Muscle layer of duodenum (tissue), 2 donors: ENCODE data around the gene EMP1.

Experiments used
- H3K27ac ChIP-seq: one replicate; pipeline ENCODE4 v1.7.0; 2013; ENCODE audit warnings: mild to moderate bottlenecking, low read length
- H3K27me3 ChIP-seq: one replicate; pipeline ENCODE4 v1.7.0; 2013; ENCODE audit warnings: low read depth, mild to moderate bottlenecking, control low read depth, low read length
- H3K36me3 ChIP-seq, 2 donors: one replicate each; pipeline ENCODE4 v1.7.0; 2013; ENCODE audit warnings: low read length in 2 of 2, control low read depth in 1 of 2, mild to moderate bottlenecking in 1 of 2; ENCODE audit not compliant: insufficient read depth in 2 of 2, control insufficient read depth in 1 of 2
- H3K4me1 ChIP-seq, 2 donors: one replicate each; pipeline ENCODE4 v1.7.0; 2013; ENCODE audit warnings: low read length in 2 of 2, mild to moderate bottlenecking in 2 of 2, control low read depth in 1 of 2, moderate library complexity in 1 of 2; ENCODE audit not compliant: insufficient read depth in 2 of 2, control insufficient read depth in 1 of 2
- H3K4me3 ChIP-seq, 2 donors: one replicate each; pipeline ENCODE4 v1.7.0; 2013; ENCODE audit warnings: low read length in 2 of 2, low read depth in 1 of 2, mild to moderate bottlenecking in 1 of 2
- H3K9me3 ChIP-seq, 2 donors: one replicate each; pipeline ENCODE4 v1.7.0; 2013; ENCODE audit warnings: low read length in 2 of 2, control low read depth in 1 of 2, mild to moderate bottlenecking in 1 of 2; ENCODE audit not compliant: control insufficient read depth in 1 of 2
- donor health status: healthy.

EMP1 gene

GRCh38 chr12:13229504-13229903, 33.0 kb downstream of the EMP1 start:
- Histone ChIP-seq H3K36me3 (no peaks in the 10 kb centered on the region), H3K9me3 (no peaks in the 10 kb centered on the region), H3K4me1 (no peaks in the 10 kb centered on the region), H3K27ac (no peak overlapping the region), H3K4me3 (no peak overlapping the region), H3K27me3 (no peaks in the 10 kb centered on the region)

DNA sequence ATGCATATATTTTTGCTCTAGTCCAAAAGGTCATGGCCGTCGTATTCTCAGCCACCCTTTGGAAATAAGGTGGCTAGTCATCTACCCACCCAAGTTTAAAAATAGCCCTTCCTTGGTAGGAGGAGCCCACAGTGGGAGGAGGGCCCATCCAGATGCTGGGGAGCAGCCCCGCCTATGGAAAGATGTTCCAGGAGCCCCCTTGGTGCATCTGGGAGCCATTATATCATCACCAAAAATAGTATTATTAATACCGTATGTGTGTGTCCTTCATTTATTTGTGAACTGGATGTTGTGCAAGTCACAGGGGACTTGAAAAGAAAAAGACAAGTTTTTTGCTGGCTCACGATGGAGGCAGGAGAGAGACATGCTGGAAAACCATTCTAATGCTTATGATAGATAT, 34.0 kb downstream of the EMP1 start:
- no peaks in the 10 kb centered on the region for H3K9me3 ChIP-seq
- H3K27ac ChIP-seq, result no peak overlapping the region
- H3K36me3 ChIP-seq, result no peaks in the 10 kb centered on the region
- no peaks in the 10 kb centered on the region for H3K4me1 ChIP-seq
- no peak overlapping the region for H3K4me3 ChIP-seq
- no peaks in the 10 kb centered on the region for H3K27me3 ChIP-seq

DNA sequence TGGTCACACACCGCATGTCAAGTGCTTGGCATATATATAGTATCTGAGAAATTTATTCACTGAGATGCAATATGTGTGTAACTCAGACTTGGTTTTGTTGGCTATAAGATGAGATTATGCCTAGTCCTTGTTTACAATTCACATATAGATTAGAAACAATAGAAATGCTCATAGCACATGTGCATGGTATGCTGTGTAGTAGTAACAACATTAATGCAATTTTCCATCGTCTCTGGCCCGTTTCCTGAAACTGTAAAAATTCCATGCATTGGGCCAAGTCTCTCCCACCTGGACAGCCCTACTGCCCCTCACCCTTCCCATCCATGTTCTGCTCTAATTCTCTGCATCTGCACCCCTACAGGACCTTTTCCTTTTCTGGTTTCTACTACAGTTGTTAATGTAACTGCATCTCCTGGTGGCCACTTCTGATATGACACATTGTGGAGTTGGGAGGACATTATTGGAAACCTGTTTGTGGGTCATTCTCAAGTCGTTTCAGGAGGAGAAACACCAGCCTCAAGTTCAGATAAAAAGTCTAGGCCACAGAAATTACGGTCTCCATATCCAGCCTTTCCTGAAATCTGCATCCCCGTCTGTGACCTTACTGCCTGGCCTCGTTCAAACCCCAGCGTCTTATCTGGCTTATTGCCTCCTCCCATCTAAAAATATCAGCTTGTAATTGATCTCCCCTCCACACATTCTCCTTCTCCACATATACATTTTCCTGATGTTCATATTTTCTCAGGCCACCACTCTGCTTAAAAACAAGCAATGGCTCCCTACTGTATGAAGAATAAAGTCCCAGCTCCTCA, 37.5 kb downstream of the EMP1 start:
- Histone ChIP-seq H3K4me1 (no peaks in the 10 kb centered on the region), H3K36me3 (no peaks in the 10 kb centered on the region), H3K27ac (no peak overlapping the region), H3K27me3 (no peaks in the 10 kb centered on the region), H3K9me3 (no peaks in the 10 kb centered on the region), H3K4me3 (no peak overlapping the region)

- Histone ChIP-seq H3K36me3 (no peaks in the 10 kb centered on the region), H3K9me3 (no peaks in the 10 kb centered on the region), H3K27ac (no peak overlapping the region), H3K4me1 (no peaks in the 10 kb centered on the region), H3K4me3 (no peak overlapping the region), H3K27me3 (no peaks in the 10 kb centered on the region)
These were observed 41.7 kb downstream of the EMP1 start for GRCh38 chr12:13238204-13238603.

GRCh38 chr12:13241833-13242488, 45.4 kb downstream of the EMP1 start:
- Histone ChIP-seq H3K4me1 (no peaks in the 10 kb centered on the region), H3K4me3 (no peak overlapping the region), H3K27ac (peak overlapping the region; percentile 39), H3K36me3 (no peaks in the 10 kb centered on the region), H3K9me3 (no peaks in the 10 kb centered on the region), H3K27me3 (no peaks in the 10 kb centered on the region)

GRCh38 chr12:13242936-13243335, 46.4 kb downstream of the EMP1 start:
- no peaks in the 10 kb centered on the region for H3K4me1 ChIP-seq
- no peak overlapping the region for H3K27ac ChIP-seq

DNA sequence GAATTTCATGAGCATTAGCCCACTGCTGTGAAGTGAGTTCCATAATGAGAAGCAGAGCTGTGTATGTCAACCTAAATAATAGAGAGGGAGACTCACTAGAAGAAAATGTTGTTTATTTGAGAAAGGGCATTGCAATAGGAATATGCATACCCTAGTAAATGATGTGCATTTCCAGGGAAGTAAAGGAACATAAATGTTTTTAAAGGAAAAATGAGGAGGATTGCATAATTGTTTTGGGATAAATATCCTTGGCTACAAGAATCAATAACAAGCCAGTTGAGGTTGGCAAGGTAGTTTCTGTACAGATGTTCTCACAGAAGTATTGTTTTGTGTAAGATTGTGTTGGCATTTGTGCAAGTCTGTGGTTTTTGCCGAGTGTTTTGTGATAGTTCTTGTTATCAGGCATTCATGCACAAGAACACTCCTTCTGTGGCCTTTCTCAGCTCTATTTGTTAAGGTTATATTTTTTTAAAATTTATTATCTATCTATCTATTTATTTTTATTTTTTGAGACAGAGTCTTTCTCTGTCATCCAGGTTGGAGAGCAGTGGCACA, 47.1 kb downstream of the EMP1 start:
- H3K9me3 ChIP-seq, result no peaks in the 10 kb centered on the region
- no peak overlapping the region for H3K27ac ChIP-seq
- H3K4me1 ChIP-seq, result no peaks in the 10 kb centered on the region
- no peaks in the 10 kb centered on the region for H3K27me3 ChIP-seq
- H3K4me3 ChIP-seq, result no peak overlapping the region
- no peaks in the 10 kb centered on the region for H3K36me3 ChIP-seq

More at GRCh38 chr12:13242936-13243335, 46.4 kb downstream of the EMP1 start:
- Histone ChIP-seq H3K27me3 (no peaks in the 10 kb centered on the region), H3K4me3 (no peak overlapping the region), H3K9me3 (no peaks in the 10 kb centered on the region), H3K36me3 (no peaks in the 10 kb centered on the region)

- Histone ChIP-seq H3K4me1 (no peaks in the 10 kb centered on the region), H3K27ac (no peak overlapping the region), H3K9me3 (no peaks in the 10 kb centered on the region), H3K36me3 (no peaks in the 10 kb centered on the region), H3K4me3 (no peak overlapping the region), H3K27me3 (no peaks in the 10 kb centered on the region)
These were observed 51.1 kb downstream of the EMP1 start for GRCh38 chr12:13247596-13247995.

DNA sequence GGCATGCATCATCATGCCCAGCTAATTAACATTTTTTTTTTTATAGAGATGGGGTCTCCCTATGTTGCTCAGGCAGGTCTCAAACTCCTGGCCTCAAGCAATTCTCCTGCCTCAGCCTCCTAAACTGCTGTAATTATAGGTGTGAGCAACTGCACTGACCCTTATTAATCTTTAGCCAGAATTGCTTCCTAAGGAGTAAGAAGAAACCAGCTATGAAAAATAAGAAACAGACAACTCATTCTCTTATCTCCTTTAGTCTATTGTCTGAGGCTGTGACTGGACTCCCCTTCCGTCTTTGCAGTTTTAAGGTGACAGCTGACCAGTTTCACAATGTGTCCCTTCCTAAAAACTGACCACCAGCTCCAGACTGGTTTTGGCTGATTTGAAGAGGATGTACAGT, 52.4 kb downstream of the EMP1 start:
- H3K36me3 ChIP-seq, result no peaks in the 10 kb centered on the region
- no peaks in the 10 kb centered on the region for H3K27me3 ChIP-seq
- H3K27ac ChIP-seq, result no peak overlapping the region
- H3K9me3 ChIP-seq, result no peaks in the 10 kb centered on the region
- H3K4me1 ChIP-seq, result no peaks in the 10 kb centered on the region
- no peak overlapping the region for H3K4me3 ChIP-seq

GRCh38 chr12:13250416-13250815, 53.9 kb downstream of the EMP1 start:
- Histone ChIP-seq H3K4me1 (no peaks in the 10 kb centered on the region), H3K9me3 (no peaks in the 10 kb centered on the region), H3K36me3 (no peaks in the 10 kb centered on the region), H3K27me3 (no peaks in the 10 kb centered on the region), H3K4me3 (no peak overlapping the region), H3K27ac (no peak overlapping the region)

DNA sequence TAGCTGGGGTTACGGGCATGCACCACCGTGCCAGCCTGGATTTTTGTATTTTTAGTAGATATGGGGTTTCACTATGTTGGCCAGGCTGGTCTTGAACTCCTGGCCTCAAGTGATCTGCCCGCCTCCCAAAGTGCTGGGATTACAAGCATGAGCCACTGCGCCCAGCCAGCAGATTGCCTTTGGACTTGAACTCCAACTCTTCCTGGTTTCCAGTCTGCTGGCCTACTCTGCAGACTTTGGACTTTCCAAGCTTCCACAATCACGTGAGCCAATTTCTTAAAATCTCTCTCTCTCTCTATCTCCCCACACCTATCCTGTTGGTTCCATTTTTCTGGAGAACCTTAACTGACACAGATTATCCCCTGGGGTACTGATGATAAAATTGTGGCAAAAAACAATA, 55.0 kb downstream of the EMP1 start:
- H3K27ac ChIP-seq, result no peak overlapping the region
- no peaks in the 10 kb centered on the region for H3K36me3 ChIP-seq
- no peaks in the 10 kb centered on the region for H3K27me3 ChIP-seq
- H3K4me1 ChIP-seq, result no peaks in the 10 kb centered on the region
- no peak overlapping the region for H3K4me3 ChIP-seq
- no peaks in the 10 kb centered on the region for H3K9me3 ChIP-seq
